Activated CD4-positive, alpha-beta memory T cell treated with anti-CD3 and anti-CD28 coated beads, Interleukin-2, amount 10 ng/mL, durations not matched to agents 7 days and 5 days (primary cell): ENCODE measurements around the gene G6PD. TPM values are rescaled to one million over a fixed set of nuclear protein-coding genes. Genes with fewer than 3 reads are reported as not detected.
"Not testable (repeated sequence)": the region's sequence is repeated elsewhere in the genome, so short reads cannot be mapped to it uniquely, and the experiment has no call there.

Experiments
- CTCF ChIA-PET: fragments of 350-600 bp; sonication (Branson Sonifier 250); formaldehyde crosslinking; loops from one replicate; lab custom pipeline; 2021; ENCODE audit warnings: antibody characterized with exemption, inconsistent platforms; lab: Charles Lee
- POLR2A ChIA-PET: fragments of 350-600 bp; sonication (Branson Sonifier 250); formaldehyde crosslinking; loops from one replicate; lab custom pipeline; 2021; ENCODE audit warnings: antibody characterized with exemption; lab: Charles Lee
- DNase-seq: peaks from one replicate; pipeline ENCODE4 v3.0.0-alpha.2; 2020
- H3K27ac Mint-ChIP-seq: one replicate; pipeline ENCODE4 v1.8.0; 2021; ENCODE audit warnings: mild to moderate bottlenecking, mixed read lengths
- H3K27me3 Mint-ChIP-seq: one replicate; pipeline ENCODE4 v1.8.0; 2021; ENCODE audit warnings: mixed read lengths
- H3K36me3 Mint-ChIP-seq: one replicate; pipeline ENCODE4 v1.8.0; 2021; ENCODE audit warnings: low read depth, mixed read lengths
- H3K4me1 Mint-ChIP-seq: one replicate; pipeline ENCODE4 v1.8.0; 2021; ENCODE audit warnings: mixed read lengths
- H3K4me3 Mint-ChIP-seq: one replicate; pipeline ENCODE4 v1.8.0; 2021; ENCODE audit warnings: mild to moderate bottlenecking, mixed read lengths
- H3K9me3 Mint-ChIP-seq: one replicate; pipeline ENCODE4 v1.8.0; 2021; ENCODE audit warnings: mixed read lengths
- total RNA-seq, 2 experiments: library from RNA; stranded (reverse); gene quantifications; one replicate each; pipeline ENCODE4 v1.2.3, GENCODE V29; 2021

Gene G6PD
- total RNA-seq, 2 experiments from 2014 or later = 62.7 to 64.4 TPM

DNA sequence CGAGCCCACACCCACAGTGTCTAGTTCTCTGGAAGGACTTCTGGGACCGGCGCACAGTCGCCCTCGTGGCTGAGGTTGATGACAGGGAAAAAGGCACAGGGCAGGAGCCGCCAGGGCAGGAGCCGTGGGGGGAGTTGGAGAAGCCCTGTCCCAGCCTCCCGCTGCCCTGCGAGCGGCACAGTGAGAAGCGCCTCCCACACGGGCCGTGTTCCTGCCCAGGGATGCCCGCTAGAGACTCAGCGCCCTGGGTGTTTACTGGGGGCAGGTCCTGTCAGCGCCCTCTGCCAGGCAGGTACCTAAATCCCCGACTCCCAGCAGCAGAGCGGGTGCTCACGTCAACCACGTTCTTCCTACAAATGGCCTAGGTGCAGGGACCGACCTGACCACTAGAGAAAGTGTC, 12.2 kb upstream of the G6PD start:
- H3K27me3 Mint-ChIP-seq, CTCF ChIA-PET, H3K4me1 Mint-ChIP-seq, H3K9me3 Mint-ChIP-seq, POLR2A ChIA-PET, H3K4me3 Mint-ChIP-seq, DNase-seq, H3K27ac Mint-ChIP-seq: not testable (repeated sequence)
- H3K36me3 Mint-ChIP-seq = peaks cover 11% of the 10 kb centered on the region

DNA sequence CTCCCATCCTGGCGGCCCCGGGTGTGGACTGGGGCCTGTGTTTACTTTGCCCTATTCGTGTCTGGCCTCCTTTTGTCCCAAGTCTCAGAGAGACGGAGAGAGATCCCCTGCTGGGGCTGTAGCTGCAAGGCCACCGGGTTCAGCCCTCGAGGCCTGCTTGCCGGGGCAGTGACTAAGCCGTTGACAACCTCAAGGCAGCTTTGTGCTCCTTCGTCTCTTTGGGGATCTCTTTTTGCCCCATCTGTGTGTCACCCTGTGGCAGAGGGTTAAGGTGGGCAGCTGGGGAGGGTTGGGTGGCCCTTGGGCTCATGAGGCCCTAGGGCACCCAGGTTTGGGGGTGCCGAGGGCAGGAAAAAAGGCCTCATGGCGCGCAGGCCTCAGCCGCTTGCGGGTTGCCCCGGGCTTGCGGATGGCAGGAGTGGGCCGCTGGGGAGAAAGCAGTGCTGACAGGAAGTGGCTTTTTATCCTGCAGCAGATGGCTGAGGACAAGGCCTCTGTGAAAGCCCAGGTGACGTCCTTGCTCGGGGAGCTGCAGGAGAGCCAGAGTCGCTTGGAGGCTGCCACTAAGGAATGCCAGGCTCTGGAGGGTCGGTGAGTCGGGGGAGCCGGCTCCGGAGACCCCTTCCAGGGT, 11.5 kb upstream of the G6PD start:
- H3K27ac Mint-ChIP-seq, H3K4me3 Mint-ChIP-seq, H3K9me3 Mint-ChIP-seq, POLR2A ChIA-PET, DNase-seq, H3K27me3 Mint-ChIP-seq, CTCF ChIA-PET: not testable (repeated sequence)
- peaks cover 15% of the 10 kb centered on the region for H3K36me3 Mint-ChIP-seq
- peaks cover 11% of the 10 kb centered on the region for H3K4me1 Mint-ChIP-seq

DNA sequence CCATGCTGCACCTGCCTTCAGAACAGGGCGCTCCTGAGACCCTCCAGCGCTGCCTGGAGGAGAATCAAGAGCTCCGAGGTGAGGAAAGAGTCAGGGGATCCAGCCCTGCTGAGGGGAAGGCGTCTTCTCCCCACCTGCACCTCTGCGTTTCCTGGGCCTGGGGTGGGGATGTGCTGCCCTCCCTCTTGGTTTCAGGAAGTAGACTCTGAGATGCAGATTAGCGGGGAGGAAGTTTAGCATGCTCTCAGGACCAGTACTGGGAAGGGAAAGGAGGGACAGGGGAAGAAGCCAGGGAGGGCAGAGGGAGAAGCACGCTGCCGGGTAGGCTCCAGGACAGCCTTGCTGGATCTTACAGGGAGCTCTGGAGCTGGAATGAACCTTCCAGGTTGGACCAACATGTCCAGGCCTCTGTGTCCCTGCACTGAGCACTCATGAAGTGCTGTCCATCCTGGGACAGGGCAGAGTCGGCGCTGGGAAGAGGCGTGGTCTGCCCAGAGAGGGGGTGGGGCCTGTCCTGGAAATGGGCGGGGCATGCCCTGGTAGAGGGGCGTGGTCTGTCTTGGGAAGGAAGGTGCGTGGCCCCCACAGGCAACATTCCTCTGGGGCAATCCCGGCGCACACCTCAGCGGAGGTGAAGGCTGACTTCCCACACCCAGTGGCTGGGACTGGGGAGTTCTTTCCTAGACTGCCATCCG, 5.6 kb upstream of the G6PD start:
- H3K27me3 Mint-ChIP-seq, H3K27ac Mint-ChIP-seq, CTCF ChIA-PET, H3K4me3 Mint-ChIP-seq, POLR2A ChIA-PET, DNase-seq, H3K9me3 Mint-ChIP-seq: not testable (repeated sequence)
- Mint-ChIP-seq H3K4me1 (peaks cover 38% of the 10 kb centered on the region), H3K36me3 (peaks cover 38% of the 10 kb centered on the region)

DNA sequence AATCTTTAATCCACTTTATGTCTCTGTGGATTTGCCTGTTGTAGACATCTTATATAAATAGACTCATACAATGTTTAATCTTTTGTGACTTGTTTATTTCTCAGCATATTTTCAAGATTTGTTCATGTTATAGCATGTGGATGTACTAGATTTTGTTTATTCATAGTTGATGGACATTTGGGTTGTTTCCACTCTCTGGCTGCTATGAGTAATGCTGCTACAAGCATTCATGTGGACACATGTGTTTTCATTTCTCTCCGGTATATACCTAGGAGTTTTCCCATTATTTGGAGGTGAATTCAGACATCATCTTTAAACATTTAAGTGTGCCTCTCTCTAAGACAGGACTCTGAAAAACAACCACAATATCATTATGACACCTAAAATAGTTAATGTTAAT, 3.1 kb upstream of the G6PD start:
- POLR2A ChIA-PET = no interaction called here
- H3K36me3 Mint-ChIP-seq = peaks cover 38% of the 10 kb centered on the region
- DNase-seq = no peak
- peak overlapping the region; percentile 45 for H3K4me3 Mint-ChIP-seq
- CTCF ChIA-PET = no interaction called here
- H3K9me3 Mint-ChIP-seq = no peaks in the 10 kb centered on the region
- H3K27ac Mint-ChIP-seq = peak overlapping the region; percentile 53
- H3K4me1 Mint-ChIP-seq = peaks cover 47% of the 10 kb centered on the region
- no peaks in the 10 kb centered on the region for H3K27me3 Mint-ChIP-seq

DNA sequence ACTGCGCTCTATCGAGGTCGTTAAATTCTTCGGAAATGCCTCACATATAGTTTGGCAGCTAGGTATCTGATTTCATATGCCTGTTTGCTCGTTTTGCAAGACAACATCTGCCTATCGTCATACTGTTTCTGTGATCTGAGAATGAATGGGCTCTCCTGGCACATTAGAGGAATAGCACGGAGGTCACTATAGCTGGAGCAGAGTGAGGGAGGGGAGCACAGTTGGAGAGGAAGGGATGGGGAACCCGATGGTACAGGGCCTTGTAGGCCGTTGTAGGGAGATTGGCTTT, 1.3 kb upstream of the G6PD start:
- DNase-seq = no peak
- H3K27ac Mint-ChIP-seq = peak overlapping the region; percentile 87
- POLR2A ChIA-PET = interaction anchor here (0.7 to 1.8 kb wide), 9 partner anchors 11 to 621 kb away, joined by 3 to 8 read pairs (median 4); partner anchors contain the start of genes DKC1, FAM3A, RPL10 and SLC10A3

DNA sequence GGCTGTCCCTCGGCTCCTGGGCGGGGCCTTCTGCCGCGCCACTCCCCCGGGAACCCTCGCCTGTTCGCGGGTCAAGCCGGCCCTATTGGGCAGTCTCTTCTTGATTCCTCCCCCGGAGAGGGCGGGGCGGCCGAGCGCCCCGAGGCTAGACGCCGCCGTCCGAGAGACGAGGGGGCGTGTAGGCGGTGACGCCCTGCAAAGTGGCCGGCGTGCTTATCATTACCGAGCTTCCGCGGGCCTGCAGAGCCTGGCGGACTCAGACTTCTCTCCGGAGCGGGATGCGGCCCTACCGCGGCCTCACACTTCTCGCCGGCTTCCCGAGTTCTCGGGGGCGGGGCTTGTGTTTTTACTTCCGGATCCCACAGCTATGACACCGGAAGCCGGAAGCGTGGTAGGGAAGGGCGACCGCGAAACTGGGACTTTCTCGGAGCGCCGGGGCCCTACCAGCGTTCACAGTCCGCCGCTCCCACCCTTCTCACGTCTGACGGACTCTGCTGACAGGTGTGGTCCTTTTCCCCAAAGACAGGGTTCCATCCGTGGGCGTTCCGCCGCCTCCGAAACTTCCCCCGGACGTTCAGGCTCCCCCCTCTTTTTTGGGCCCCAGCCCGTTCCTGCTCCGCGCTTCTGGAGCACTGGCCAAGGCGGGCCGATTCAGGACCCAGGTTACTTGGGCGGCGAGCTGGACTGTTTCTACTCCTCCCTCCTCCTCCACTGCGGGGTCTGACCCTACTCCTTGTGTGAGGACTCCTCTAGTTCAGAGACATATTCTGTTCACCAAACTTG, 790 bp upstream of the G6PD start, which contains the start of gene IKBKG:
Gene IKBKG (plus strand): TSS at position 376 of the 783 bp plus-strand sequence. CDS start 4,383 bp downstream, outside the sequence.
- Mint-ChIP-seq H3K4me3 (peak within 1 kb of the TSS; percentile 90), H3K27me3 (no peaks in the 10 kb centered on the region), H3K9me3 (no peaks in the 10 kb centered on the region), H3K27ac (peak within 1 kb of the TSS; percentile 87), H3K36me3 (peaks cover 36% of the 10 kb centered on the region), H3K4me1 (peaks cover 56% of the 10 kb centered on the region)
- CTCF ChIA-PET = no interaction called here
- peak; percentile 89 for DNase-seq
- POLR2A ChIA-PET = interaction anchor here (0.7 to 3.9 kb wide), 12 partner anchors 11 to 620 kb away, joined by 3 to 14 read pairs (median 4); partner anchors contain the start of genes DKC1, FAM3A, RPL10 and SLC10A3

More for the DNA sequence above, 1.3 kb upstream of the G6PD start:
- no peaks in the 10 kb centered on the region for H3K9me3 Mint-ChIP-seq
- H3K36me3 Mint-ChIP-seq = peaks cover 31% of the 10 kb centered on the region
- peak overlapping the region; percentile 90 for H3K4me3 Mint-ChIP-seq
- peaks cover 51% of the 10 kb centered on the region for H3K4me1 Mint-ChIP-seq
- no peaks in the 10 kb centered on the region for H3K27me3 Mint-ChIP-seq
- CTCF ChIA-PET = no interaction called here

DNA sequence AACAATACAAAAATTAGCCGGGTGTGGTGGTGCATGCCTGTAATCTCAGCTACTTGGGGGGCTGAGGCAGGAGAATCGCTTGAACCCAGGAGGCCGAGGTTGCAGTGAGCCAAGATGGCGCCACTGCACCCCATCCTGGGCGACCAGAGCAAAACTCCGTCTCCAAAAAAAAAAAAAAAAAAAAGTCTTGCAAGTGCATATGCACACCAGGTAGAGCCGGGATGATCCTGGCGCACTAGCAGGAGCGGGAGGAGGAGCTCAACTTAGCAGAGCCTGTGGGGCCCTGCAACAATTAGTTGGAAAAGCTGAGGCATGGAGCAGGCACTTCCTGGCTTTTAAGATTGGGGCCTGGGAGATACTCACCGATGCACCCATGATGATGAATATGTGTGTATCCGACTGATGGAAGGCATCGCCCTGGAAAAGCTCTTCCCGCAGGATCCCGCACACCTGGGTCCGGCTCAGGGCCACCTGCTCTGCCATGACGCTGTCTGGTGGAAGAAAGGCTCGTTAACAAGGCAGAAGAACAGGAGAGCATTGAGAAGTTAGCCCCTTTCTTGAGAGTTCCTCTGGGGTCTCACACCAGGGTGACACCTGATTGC, 872 bp downstream of the G6PD start:
- no peaks in the 10 kb centered on the region for H3K27me3 Mint-ChIP-seq
- POLR2A ChIA-PET = interaction anchor here (3.9 kb wide), 1 partner anchor 148 kb away, joined by 14 read pairs; the partner anchor contains the start of gene RPL10
- DNase-seq = no peak
- CTCF ChIA-PET = no interaction called here
- peak overlapping the region; percentile 64 for H3K4me3 Mint-ChIP-seq
- peak overlapping the region; percentile 52 for H3K27ac Mint-ChIP-seq
- H3K36me3 Mint-ChIP-seq = peaks cover 25% of the 10 kb centered on the region
- peaks cover 53% of the 10 kb centered on the region for H3K4me1 Mint-ChIP-seq
- H3K9me3 Mint-ChIP-seq = no peaks in the 10 kb centered on the region

DNA sequence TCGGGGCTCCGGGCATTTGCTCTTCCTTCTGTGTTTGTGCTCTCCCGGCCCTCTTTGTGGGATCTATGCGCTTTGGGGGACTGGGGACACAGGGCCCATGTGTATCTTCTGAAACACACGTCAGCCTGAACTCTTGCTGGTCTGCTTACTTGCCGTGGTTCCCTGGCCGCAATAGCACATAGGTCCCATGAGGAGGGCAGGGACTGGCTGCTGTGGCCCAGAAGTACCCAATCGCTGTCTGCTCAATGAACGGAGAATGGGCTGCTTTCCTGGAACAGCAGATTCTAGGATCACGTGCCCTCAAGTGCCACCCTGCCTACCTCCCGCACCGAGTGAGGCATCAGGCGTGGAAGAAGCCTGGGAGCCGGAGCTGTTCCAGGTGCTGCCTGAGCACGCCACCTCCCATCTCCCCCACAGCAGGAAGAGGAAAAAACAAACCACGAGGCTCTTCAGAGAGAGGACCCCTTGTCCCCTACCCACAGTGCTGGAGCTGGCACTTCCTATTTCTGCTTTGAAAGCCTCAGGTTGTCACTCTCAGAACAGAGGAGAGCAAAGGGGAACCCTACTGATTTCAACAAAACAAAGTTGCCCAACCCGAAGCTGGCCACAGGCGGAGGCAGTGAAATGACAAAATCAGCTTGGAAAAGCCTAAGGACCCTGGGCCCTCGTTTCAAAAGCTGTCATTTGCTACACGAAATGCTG, 3.8 kb downstream of the G6PD start:
- H3K4me3 Mint-ChIP-seq = peak overlapping the region; percentile 49
- H3K4me1 Mint-ChIP-seq = peaks cover 44% of the 10 kb centered on the region
- H3K36me3 Mint-ChIP-seq = peaks cover 15% of the 10 kb centered on the region
- ChIA-PET POLR2A (interaction anchor here (0.8 to 1.2 kb wide), 5 partner anchors 16 to 172 kb away, joined by 3 to 4 read pairs (median 3); partner anchors contain the start of genes FAM3A and TAFAZZIN), CTCF (interaction anchor here (0.6 to 1.5 kb wide), 4 partner anchors 9 to 205 kb away, joined by 3 to 5 read pairs (median 4); no protein-coding TSS in a partner anchor)
- DNase-seq = no peak
- H3K27me3 Mint-ChIP-seq = no peaks in the 10 kb centered on the region
- H3K27ac Mint-ChIP-seq = peak overlapping the region; percentile 79
- H3K9me3 Mint-ChIP-seq = no peaks in the 10 kb centered on the region

DNA sequence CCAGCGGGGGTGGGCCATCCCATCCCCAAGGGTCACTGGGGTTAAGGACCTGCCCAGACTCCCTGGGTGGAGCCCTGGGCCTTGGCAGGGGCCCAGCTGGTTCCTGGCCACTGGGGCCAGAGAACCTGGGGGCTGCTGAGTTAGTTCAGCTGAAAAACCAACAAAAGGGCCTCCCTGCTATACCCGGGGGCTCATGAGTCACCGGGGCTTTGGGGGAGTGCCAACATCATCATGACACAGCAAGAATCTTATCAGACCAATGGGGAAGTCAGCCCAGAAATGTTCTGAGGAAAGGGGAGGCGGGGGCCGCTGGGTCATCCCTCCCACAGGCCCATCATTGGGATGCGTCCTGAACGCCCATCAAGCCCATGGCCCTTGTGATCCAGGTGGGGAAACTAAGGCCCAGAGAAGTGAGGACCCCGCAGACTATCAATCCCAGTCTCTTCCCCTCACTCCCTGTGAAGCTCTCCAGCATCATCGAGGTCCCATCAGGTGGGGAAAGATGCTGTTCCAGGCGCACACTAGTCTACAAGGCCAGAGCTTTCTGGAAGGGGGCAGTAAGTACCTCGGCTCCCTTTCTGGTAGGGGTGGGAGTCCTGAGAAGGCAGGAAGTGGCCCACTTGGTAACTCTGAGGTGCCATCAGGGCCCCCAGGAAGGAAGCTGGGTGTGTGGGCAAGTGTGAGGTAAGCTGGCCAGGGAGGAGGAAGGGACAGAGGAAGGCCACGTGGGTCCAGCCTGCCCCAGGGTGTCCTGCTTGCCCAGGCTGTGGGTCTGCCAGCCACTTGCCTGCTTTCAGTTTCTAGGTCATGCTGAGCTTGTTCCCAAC, 4.5 kb downstream of the G6PD start:
- Mint-ChIP-seq H3K4me1 (peaks cover 46% of the 10 kb centered on the region), H3K27me3 (no peaks in the 10 kb centered on the region), H3K36me3 (peaks cover 14% of the 10 kb centered on the region), H3K4me3 (peak overlapping the region; percentile 30), H3K27ac (peak overlapping the region; percentile 79), H3K9me3 (no peaks in the 10 kb centered on the region)
- ChIA-PET CTCF (interaction anchor here (0.6 to 1.7 kb wide), 3 partner anchors 9 to 18 kb away, joined by 3 to 4 read pairs (median 4); no protein-coding TSS in a partner anchor), POLR2A (interaction anchor here (0.8 to 1.2 kb wide), 6 partner anchors 15 to 169 kb away, joined by 3 to 4 read pairs (median 4); partner anchors contain the start of genes FAM3A and TAFAZZIN)
- DNase-seq = peak; percentile 19

DNA sequence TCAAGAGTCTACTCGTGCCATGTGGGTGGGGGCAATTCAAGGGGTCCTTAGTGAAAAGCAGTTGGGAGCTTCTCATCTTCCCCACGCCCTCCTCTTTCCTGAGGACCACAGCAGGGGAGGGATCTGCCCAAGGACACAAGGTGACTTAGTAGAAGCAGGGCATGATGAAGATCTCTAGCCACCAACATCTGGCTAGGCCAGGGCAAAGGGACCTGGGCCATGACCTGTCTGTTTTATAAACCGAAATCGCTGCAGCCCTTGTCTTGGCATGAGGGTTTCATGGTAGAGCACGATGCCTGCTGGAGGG, 5.1 kb downstream of the G6PD start:
- no peak for DNase-seq
- Mint-ChIP-seq H3K27ac (no peak overlapping the region), H3K9me3 (no peaks in the 10 kb centered on the region), H3K4me1 (peaks cover 46% of the 10 kb centered on the region), H3K4me3 (no peak overlapping the region), H3K36me3 (peaks cover 14% of the 10 kb centered on the region), H3K27me3 (no peaks in the 10 kb centered on the region)
- CTCF ChIA-PET = interaction anchor here (1.7 kb wide), 1 partner anchor 15 kb away, joined by 4 read pairs; no protein-coding TSS in a partner anchor
- POLR2A ChIA-PET = interaction anchor here (0.6 to 1.2 kb wide), 4 partner anchors 25 to 181 kb away, joined by 3 to 4 read pairs (median 3); partner anchors contain the start of gene FAM3A

DNA sequence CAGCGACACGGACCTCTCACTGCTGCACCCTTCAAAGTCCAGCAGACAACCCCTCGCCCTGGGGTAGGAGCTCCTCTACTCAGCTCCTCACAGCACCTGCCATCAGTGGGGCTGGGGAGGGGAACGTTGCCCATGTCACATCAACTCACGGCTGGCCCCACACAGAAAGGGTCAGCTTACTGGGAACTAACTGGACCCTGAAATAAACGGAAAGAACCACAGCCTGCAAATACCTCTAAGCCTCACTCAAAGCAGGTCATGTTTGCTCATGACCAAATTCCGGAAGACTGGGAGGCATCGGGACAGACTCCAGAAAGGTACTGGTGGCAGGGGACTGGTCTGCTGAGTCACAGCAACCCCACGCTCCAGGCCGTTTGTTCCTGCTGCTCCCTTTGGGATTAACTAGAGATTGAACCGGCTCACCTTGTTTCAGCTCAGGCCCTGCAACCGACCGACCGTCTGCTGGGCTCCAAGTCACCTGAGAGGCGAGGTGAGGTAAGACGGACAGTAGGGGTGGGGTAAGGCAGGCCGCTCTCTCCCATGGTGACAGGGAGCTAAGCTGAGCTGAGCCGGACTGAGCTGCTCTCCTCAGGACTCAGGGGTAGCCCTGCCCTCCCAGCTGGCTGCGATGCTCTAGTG, 5.6 kb downstream of the G6PD start:
- H3K4me1 Mint-ChIP-seq = peaks cover 43% of the 10 kb centered on the region
- no peak overlapping the region for H3K27ac Mint-ChIP-seq
- no peaks in the 10 kb centered on the region for H3K27me3 Mint-ChIP-seq
- H3K9me3 Mint-ChIP-seq = no peaks in the 10 kb centered on the region
- CTCF ChIA-PET = interaction anchor here (1.7 kb wide), 1 partner anchor 14 kb away, joined by 4 read pairs; no protein-coding TSS in a partner anchor
- no peak overlapping the region for H3K4me3 Mint-ChIP-seq
- peaks cover 13% of the 10 kb centered on the region for H3K36me3 Mint-ChIP-seq
- DNase-seq = no peak
- POLR2A ChIA-PET = interaction anchor here (0.6 to 1.1 kb wide), 2 partner anchors 38 to 180 kb away, joined by 3 read pairs; no protein-coding TSS in a partner anchor
